Smooth muscle cell (in vitro differentiated cells): ENCODE results near the gene ATP5PD. TPM values are rescaled to one million over a fixed set of nuclear protein-coding genes. Genes with fewer than 3 reads are reported as not detected.

ENCODE experiments used
- polyA plus RNA-seq: library from polyadenylated mRNA; unstranded; fragments of >200 nt; fragmentation: Nextera tagmentation; extraction: Ambion mirVana; gene quantifications from 2 replicates; pipeline ENCODE4 v1.2.1, GENCODE V29; 2016
- small RNA-seq: library from RNA; depleted of rRNA; stranded (forward); fragments of <200 nt; gene quantifications from one replicate; pipeline ENCODE3, GENCODE V24; 2014
- total RNA-seq: library from RNA; depleted of rRNA; stranded (reverse); fragments of >200 nt; gene quantifications from 2 replicates; pipeline ENCODE4 v1.2.3, GENCODE V29; 2014

The ATP5PD gene
- total and polyA plus RNA-seq, 2 experiments from 2014 or later: 309 to 318 TPM

Small RNA genes lying within 50 kb of the gene (small RNA-seq; reads per million reads assigned to genes)
- gene AC111186.1: not detected
- gene RF00019: not detected
- gene RN7SL573P: not detected
- gene RNU6-362P: not detected

Other genes with a start within 250 kb of the ATP5PD start
- 0.13 TPM in 2 replicates for gene GRIN2C, start 187.1 kb downstream of the ATP5PD start, total RNA-seq
- 0.30 and 0.32 TPM in 2 replicates for gene GRIN2C, start 187.1 kb downstream of the ATP5PD start, polyA plus RNA-seq
- 5.6 and 10.4 TPM in 2 replicates for gene FDXR, start 174.0 kb downstream of the ATP5PD start, total RNA-seq
- 18.7 and 22.1 TPM in 2 replicates for gene FDXR, start 174.0 kb downstream of the ATP5PD start, polyA plus RNA-seq
- 0.22 TPM in 1 of 2 replicates, not detected in the other for gene FADS6, start 153.3 kb downstream of the ATP5PD start, total RNA-seq
- gene FADS6, start 153.3 kb downstream of the ATP5PD start, polyA plus RNA-seq: not detected in 2 replicates
- gene USH1G, start 123.7 kb downstream of the ATP5PD start, total RNA-seq: 0.49 TPM in 2 replicates
- gene USH1G, start 123.7 kb downstream of the ATP5PD start, polyA plus RNA-seq: 0.32 and 0.58 TPM in 2 replicates
- not detected in 2 replicates for gene OTOP2, start 122.7 kb downstream of the ATP5PD start, total RNA-seq
- not detected in 2 replicates for gene OTOP2, start 122.7 kb downstream of the ATP5PD start, polyA plus RNA-seq
- not detected in 2 replicates for gene OTOP3, start 111.1 kb downstream of the ATP5PD start, total RNA-seq
- gene OTOP3, start 111.1 kb downstream of the ATP5PD start, polyA plus RNA-seq: not detected in 2 replicates
- 6.8 and 8.8 TPM in 2 replicates for gene HID1, start 74.2 kb downstream of the ATP5PD start, total RNA-seq
- 3.3 and 22.0 TPM in 2 replicates for gene HID1, start 74.2 kb downstream of the ATP5PD start, polyA plus RNA-seq
- 35.9 and 40.7 TPM in 2 replicates for gene CDR2L, start 59.3 kb downstream of the ATP5PD start, total RNA-seq
- gene CDR2L, start 59.3 kb downstream of the ATP5PD start, polyA plus RNA-seq: 37.8 and 39.9 TPM in 2 replicates
- 36.8 and 75.6 TPM in 2 replicates for gene MRPL58, start 34.3 kb downstream of the ATP5PD start, total RNA-seq
- gene MRPL58, start 34.3 kb downstream of the ATP5PD start, polyA plus RNA-seq: 36.2 and 41.4 TPM in 2 replicates
- gene KCTD2, start 256 bp upstream of the ATP5PD start, total RNA-seq: 18.2 and 27.3 TPM in 2 replicates
- 11.1 and 12.7 TPM in 2 replicates for gene KCTD2, start 256 bp upstream of the ATP5PD start, polyA plus RNA-seq
- 11.1 and 17.1 TPM in 2 replicates for gene SLC16A5, start 41.0 kb upstream of the ATP5PD start, total RNA-seq
- gene SLC16A5, start 41.0 kb upstream of the ATP5PD start, polyA plus RNA-seq: 19.5 and 22.0 TPM in 2 replicates
- gene ARMC7, start 63.0 kb upstream of the ATP5PD start, total RNA-seq: 3.0 and 6.8 TPM in 2 replicates
- gene ARMC7, start 63.0 kb upstream of the ATP5PD start, polyA plus RNA-seq: 1.8 and 3.5 TPM in 2 replicates
- gene NT5C, start 84.8 kb upstream of the ATP5PD start, total RNA-seq: 25.8 and 39.9 TPM in 2 replicates
- gene NT5C, start 84.8 kb upstream of the ATP5PD start, polyA plus RNA-seq: 46.8 and 53.5 TPM in 2 replicates
- 103 and 141 TPM in 2 replicates for gene JPT1, start 107.5 kb upstream of the ATP5PD start, total RNA-seq
- 240 and 288 TPM in 2 replicates for gene JPT1, start 107.5 kb upstream of the ATP5PD start, polyA plus RNA-seq
- 104 and 111 TPM in 2 replicates for gene SUMO2, start 136.0 kb upstream of the ATP5PD start, total RNA-seq
- gene SUMO2, start 136.0 kb upstream of the ATP5PD start, polyA plus RNA-seq: 416 and 419 TPM in 2 replicates
- 24.0 and 29.2 TPM in 2 replicates for gene NUP85, start 158.7 kb upstream of the ATP5PD start, total RNA-seq
- 43.2 and 48.0 TPM in 2 replicates for gene NUP85, start 158.7 kb upstream of the ATP5PD start, polyA plus RNA-seq
- gene GGA3, start 214.6 kb upstream of the ATP5PD start, total RNA-seq: 16.1 and 20.5 TPM in 2 replicates
- gene GGA3, start 214.6 kb upstream of the ATP5PD start, polyA plus RNA-seq: 23.7 and 23.9 TPM in 2 replicates
- 35.1 and 37.6 TPM in 2 replicates for gene MRPS7, start 214.9 kb upstream of the ATP5PD start, total RNA-seq
- 97.2 and 111 TPM in 2 replicates for gene MRPS7, start 214.9 kb upstream of the ATP5PD start, polyA plus RNA-seq
- 5.3 and 6.2 TPM in 2 replicates for gene MIF4GD, start 224.3 kb upstream of the ATP5PD start, total RNA-seq
- gene MIF4GD, start 224.3 kb upstream of the ATP5PD start, polyA plus RNA-seq: 17.0 and 20.8 TPM in 2 replicates
- 1.9 and 2.4 TPM in 2 replicates for gene SLC25A19, start 242.5 kb upstream of the ATP5PD start, total RNA-seq
- 3.6 and 6.9 TPM in 2 replicates for gene SLC25A19, start 242.5 kb upstream of the ATP5PD start, polyA plus RNA-seq